Retina (tissue), 1 donor: ENCODE measurements around the gene PACC1.
"Not testable (repeated sequence)": the region's sequence is repeated elsewhere in the genome, so short reads cannot be mapped to it uniquely, and the experiment has no call there.

Experiments used
- DNase-seq: peaks from one replicate; pipeline ENCODE4 v3.0.0-alpha.2; 2016

PACC1 gene

DNA sequence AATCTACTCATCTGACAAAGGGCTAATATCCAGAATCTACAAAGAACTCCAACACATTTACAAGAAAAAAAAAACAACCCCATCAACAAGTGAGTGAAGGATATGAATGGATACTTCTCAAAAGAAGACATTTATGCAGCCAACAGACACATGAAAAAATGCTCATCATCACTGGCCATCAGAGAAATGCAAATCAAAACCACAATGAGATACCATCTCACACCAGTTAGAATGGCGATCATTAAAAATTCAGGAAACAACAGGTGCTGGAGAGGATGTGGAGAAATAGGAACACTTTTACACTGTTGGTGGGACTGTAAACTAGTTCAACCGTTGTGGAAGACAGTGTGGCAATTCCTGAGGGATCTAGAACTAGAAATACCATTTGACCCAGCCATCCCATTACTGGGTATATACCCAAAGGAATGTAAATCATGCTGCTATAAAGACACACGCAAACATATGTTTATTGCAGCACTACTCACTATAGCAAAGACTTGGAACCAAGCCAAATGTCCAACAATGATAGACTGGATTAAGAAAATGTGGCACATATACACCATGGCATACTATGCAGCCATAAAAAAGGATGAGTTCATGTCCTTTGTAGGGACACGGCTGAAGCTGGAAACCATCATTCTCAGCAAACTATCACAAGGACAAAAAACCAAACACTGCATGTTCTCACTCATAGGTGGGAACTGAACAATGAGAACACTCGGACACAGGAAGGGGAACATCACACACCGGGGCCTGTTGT lies 18.8 kb downstream of the PACC1 start:
- DNase-seq, result not testable (repeated sequence)

DNA sequence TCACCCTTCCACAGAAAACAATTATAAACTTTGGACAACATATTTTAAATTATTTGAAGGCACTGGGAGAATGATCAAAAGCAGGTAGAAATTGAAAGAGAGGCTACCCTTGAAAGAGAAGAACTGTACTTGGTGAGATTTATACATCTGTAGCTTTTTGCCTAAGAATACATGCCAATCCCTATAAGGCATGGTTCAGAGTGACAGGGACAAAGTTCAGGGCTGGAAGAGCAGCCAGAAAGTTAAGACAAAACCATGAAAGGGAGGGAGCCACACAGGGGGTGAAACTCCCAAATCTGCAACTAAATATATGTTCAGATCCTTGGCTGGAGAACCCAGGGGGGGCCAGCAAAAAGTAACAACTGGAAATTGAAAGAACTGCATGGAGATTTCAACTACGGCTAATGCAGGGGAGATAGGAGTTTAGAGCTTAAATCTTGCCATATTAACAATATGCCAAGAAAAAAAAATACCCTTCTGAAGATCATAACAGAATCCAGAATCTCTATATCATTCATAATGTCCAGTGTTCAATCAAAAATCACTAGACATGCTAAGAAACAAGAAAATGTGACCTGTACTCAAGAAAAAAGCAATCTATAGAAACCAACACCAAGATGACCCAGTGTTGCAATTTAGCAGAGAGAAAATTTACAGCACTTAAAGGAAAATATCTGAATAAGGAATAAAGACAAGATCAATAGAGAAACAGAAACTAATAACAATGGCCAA lies 25.5 kb downstream of the PACC1 start:
- no peak for DNase-seq

DNA sequence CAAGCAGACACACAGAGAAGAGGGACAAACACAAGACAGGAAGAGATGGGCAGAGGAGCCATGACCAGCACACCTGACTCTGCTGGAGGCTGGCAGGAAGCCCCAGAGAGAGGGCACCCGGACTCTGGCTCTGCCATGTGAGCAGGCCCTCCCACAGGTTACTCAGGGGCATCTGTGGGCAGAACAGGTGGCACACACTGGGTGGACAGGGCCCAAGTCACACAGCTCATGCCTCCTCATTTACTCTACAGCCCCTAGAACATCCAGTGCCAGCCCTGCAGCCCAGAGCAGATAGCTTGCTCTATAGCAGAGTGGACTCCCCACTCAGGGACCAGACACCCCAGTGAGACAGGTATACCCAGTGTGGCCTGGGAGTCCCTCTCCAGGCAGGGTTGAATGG lies 28.7 kb downstream of the PACC1 start:
- DNase-seq, result no peak

DNA sequence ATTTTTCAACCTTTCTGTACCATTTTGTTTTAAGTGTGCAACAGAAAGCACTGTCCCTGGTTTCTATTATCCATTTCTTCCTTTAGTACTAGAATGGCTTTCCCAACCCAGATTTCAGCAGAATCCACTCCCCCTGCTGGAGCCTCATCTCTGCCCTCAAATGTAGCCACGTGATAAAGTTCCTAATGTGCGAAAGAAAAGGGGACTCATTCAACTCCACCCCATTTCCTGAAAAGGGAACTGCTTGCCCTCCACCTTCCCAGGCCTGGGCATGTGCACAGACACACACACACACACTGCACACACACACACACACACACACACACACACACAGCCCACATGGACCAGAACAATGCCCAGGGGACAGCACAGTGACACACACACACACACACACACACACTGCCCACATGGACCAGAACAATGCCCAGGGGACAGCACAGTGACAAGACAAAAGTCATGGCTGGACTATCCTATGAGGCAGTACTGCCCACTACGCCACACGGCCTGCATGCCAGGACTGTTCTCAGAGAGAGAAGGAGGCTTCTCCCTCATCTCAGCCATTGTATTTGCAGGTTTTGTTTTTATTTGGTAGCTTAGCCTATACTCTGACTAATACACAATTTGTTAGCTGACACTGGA lies 33.2 kb downstream of the PACC1 start:
- no peak for DNase-seq

DNA sequence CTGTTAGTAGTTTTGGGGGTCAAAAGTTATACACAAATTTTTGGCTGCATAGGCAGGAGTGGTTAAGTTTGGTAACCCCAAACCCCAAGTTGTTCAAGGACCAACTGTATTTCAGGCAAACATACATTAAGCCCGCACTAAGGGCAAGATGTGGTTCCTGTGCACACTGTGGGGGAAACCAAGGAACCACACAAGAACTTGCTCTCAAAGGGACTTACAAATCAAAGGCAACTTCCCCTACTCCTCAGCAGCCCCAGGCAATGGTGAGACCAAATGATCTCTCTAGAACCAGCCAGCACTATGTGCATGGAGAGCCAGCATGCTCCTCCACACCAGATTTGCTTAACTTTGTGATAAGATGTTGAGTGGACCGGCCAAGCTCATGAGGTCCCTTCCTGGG lies 35.3 kb downstream of the PACC1 start:
- DNase-seq, result no peak

DNA sequence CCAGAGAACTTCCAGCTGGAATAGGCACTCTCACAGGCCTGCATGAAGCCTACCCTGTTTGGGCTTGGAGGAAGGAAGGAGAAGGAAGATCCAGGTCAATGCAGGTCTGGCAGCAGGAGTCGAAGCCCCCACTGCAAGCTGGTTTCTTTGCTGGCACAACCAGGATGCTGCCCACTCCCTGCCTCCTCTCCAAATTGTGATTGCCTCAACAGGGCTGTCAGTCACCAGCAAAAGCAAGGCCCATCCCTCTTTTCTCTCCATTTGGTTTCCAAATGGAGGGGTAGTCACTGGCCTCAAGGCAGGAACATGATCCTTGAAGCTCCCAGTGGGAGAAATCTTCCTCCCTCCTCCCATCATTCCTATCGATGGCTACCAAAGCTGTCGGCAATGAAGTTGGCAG lies 37.0 kb downstream of the PACC1 start:
- DNase-seq, result no peak

DNA sequence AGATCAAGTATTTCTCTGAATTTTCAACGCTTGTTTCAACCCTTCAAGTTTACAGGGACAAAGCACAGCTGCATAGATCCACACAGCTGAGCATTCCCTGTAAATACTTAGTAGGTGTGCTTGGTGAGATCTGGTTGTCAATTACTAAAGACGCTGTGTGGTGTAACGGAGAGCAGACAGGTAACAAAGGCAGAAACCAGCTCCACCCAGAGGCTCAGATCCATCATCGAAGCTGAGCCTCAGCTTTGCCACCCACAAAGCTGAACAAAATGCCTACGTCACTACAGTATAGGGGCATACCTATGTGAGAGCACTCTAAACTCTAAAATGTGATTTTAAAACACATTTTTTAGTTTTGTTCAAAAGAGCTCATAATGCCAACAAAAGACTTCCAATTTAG lies 38.7 kb downstream of the PACC1 start:
- DNase-seq, result no peak

DNA sequence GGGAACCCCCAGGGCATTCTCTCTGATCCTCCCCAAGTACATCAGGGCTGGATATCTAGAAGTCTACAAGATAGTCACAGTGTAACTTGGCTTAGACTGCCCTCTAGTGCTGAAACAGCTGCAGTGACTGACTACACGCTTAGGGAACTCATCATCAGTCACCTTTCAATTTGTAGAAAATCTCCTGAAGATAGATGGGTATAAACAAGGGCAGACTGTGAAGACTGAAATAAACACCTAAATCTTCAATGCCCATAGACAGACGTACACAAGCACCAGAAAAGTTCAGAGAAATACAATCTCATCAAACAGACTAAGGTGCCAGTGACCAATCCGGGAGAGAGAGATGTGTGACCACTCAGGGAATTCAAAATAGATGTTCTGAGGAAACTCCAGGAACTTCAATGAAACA lies 46.6 kb downstream of the PACC1 start:
- peak; percentile 15 for DNase-seq

DNA sequence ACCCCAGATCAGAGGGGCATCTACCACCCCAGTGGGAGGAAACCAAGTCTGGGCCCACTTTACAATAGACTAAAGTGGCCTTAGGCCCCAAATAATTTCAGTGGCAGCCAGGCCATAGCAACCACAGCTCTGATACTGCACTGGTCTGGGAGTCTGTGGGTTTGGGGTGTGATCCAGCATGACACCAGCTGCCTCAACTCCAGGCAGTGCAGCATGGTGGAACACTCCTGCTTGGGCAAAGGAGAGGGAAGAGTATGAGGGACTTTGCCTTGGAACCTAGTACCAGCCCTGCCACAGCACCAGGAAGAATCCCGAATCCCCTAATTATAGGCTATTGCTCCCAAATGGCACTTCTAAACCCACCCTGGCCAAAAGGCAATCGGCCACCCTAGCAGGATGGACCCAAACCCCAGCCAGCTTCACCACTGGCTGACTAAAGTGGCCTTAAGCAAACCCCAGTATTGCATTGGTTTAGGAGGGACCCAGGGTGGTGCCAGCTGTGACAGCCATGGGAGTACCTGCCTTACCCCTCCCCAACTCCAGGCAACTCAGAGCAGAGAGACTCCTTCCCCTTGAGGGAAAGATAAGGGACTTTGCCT lies 47.1 kb downstream of the PACC1 start:
- DNase-seq, result no peak

DNA sequence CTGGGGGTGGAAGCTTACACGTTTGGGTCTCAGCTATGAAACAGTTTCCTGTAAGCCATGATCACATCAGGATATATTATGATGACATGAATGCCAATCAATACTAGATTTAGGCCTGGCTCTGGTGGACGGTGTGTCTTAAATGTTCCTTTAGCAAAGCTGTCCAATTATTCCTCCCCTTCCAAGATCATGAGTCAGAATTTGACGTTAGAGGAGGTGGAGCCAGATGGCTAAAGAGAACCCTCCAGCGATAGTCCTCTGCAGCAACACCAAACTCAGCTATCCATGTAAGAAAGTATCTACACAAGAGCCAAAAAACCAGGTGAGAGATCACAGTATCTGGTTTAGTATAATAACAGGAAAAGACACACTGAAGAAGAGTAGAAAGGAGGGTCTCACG lies 47.8 kb downstream of the PACC1 start:
- no peak for DNase-seq

DNA sequence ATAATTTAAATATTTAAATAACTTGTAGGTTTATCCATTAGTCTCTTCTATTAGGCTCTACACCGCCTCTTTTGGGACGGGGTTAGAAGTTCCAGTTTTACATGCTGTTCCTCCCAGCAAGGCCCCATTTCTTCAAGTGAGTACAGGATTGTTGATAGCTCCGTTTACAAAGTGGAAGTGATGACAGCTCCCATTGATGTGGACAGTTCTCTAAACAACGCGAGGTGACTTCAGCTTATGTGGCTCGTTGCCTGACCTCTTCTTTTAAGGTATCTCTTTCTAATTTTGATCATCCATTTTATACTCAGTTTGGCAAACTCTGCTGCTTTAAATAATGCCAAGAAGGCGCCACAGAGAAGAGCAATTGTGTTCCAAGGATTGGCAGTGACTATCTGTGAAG lies 49.7 kb downstream of the PACC1 start:
- no peak for DNase-seq

DNA sequence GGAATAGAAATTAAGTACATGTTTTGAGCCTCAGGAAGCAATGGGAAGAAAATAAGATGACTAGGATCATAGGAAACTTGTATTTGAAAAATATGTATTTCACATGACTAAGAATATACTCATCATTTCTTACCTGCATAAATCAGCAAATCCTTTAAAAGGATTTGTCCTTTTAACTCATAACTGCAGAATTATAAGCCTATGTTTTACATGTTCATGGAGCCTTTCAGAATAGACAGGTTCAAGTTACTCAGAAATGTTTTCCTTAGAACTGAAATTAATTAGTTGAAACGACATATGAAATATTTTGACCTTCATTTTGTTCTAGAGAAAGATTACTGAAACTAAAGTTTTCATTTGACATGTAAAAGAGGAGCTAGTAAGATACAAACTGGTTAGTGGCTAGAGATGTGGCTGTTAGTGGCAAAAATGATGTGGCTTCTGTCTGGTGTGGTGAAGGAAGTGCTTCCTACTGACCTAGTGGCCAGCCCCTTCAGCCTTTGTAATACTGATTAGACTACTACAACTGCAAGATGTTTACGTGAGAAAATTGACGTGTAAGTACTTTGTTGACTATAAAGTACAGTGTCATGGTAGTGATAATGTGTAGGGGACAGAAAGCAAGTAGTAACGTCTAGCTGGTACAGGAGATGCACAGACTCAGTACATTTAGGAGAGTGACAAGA lies 54.7 kb downstream of the PACC1 start:
- DNase-seq, result no peak

DNA sequence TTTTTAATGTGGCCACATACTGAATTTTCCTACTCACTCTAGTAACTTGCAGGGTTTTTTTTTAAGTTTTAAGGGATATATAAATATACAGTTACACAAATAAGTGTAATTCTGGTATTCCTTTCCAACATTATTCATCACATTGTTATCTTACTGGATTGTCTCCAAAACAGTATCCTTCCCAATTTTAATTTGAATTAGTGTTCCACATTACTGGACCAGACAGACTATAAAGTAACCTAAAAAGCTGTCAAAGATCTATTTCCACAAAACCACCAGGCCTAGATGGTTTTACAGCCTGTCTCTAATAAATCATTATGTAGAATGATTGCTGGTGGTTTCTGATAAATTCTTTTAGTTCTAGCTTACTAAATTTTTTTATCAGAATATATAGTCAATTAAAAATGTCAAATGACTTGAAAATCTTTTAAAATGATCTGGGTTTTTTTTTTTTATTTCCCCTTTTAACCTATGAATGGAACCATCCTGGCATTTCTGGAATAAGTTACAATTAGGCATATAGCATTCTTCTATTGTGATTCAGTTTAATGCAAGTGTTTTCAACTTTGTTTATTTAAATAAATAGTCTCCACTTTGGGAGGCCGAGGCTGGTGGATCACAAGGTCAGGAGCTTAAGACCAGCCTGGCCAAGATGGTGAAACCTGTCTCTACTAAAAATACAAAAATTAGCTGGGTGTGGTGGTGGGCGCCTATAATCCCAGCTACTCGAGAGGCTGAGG lies 59.3 kb downstream of the PACC1 start:
- DNase-seq, result no peak

DNA sequence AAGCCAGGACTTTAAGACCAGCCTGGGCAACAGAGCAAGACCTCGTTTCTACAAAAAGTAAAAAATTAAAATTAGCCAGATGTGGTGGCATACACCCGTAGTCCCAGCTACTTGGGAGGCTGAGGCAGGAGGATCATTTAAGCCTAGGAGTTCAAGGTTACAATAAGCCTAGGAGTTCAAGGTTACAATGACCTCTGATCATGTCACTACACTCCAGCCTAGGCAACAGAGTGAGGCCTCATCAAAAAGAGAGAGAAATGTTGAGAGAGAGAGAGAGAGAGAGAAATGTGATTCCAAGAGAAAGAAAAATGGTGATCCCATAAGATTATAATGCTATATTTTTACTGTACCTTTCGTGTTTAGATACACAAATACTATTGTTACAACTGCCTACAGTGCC lies 60.2 kb downstream of the PACC1 start:
- DNase-seq, result no peak

DNA sequence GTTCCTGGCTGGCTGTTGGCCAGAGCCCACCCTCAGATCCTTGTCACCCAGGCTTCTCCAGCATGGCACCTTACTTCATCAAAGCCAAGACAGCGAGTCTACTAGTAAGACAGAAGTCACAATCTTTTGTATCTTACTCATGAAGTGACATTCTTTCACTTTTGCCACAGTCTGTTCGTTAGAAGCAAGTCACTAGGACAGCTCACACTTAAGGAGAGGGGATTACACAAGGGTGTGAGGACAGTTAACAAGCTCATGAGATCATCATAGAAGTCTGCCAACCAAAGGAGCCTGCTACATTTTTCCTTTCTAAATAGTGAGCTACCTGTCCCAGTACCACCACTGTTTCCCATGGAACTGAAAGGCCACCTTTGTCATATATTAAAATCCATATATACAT lies 61.5 kb downstream of the PACC1 start:
- DNase-seq, result no peak

DNA sequence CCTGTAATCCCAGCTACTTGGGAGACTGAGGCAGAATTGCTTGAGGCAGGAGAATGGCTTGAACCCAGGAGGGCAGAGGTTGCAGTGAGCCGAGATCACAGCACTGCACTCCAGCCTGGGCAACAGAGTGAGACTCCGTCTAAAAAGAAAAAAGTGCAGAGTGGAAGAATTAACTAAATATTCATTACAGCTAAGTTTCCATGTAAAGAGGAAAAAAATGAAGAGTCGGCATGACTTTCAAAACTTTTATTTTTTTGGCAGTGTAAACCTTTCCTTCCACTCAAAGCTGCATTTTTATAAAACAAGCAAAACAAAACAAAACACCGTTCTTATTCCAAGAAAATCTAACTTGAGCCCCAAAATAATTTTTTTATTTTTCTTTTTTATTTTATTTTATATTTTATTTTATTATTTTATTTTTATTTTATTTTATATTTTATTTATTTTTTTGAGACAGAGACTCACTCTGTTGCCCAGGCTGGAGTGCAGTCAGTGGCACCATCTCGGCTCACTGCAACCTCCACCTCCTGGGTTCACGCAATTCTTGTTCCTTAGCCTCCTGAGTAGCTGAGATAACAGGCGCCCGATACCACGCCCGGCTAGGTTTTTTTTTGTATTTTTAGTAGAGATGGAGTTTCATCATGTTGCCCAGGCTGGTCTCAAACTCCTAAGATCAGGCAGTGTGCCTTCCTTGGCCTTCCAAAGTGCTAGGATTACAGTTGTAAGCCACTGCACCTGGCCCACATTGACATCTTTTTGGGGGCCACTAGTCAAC lies 62.9 kb downstream of the PACC1 start:
- no peak for DNase-seq

DNA sequence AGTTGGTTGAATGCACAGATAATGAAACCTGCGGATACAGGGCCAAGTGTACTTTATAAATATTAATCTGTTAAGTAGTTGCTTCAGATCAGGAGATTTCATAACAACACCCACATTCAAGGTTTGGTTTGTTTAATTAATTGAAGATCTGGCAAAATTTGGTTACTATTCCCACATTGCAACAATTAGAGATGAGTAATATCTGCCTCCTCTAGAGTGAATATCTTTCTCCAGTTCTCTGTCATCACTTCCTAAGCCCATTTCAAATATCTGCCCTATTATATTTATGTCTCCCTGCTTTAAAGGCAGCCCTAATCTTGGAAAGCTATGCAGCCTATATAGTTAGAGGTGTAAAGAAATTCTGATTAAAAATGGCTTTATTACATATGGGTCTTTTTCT lies 68.1 kb downstream of the PACC1 start:
- no peak for DNase-seq

DNA sequence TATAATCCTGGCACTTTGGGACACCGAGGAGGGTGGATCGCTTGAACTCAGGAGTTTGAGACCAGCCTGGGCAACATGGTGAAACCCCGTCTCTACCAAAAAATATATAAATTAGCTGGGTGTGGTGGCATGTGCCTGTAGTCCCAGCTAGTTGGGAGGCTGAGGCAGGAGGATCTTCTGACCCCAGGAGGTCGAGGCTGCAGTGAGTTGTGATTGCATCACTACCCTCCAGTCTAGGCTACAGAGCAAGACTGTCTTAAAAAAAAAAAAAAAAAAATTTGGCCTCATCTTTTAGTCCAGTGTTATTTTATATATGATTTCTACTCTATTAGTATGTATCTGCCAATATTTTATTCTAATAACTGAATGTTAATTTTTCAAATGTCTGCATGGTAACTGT lies 69.8 kb downstream of the PACC1 start:
- DNase-seq, result no peak

DNA sequence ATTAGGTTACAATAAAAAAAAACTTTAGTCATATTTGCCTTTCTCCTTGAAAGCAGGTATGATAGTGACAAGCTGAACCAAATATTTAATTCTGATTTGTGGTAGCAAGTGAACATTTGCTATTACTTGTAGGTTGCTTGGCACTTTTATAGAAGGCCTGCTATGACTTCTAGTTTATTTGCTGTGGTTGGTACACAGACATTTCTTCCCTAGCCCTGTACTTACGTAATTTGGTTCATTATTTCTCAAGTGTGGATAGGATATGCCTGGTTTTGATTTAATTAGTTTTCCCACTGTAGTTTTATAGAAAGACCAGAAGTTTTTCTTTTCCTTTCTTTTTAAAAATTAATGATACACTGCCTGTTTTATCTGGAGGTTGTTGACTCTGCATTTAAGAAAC lies 73.6 kb downstream of the PACC1 start:
- no peak for DNase-seq

DNA sequence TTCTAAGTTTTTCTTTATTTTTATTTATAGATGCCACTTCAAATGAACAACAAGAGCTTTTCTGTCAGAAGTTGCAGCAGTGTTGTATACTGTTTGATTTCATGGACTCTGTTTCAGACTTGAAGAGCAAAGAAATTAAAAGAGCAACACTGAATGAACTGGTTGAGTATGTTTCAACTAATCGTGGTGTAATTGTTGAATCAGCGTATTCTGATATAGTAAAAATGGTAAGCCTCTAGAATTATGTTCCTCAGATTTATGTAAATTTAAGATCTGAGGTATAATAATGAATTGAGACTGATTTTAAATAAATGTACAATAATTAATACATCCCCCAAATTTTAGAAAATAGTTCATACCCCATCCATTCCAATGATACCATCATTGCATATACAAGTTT lies 85.6 kb downstream of the PACC1 start:
- no peak for DNase-seq

DNA sequence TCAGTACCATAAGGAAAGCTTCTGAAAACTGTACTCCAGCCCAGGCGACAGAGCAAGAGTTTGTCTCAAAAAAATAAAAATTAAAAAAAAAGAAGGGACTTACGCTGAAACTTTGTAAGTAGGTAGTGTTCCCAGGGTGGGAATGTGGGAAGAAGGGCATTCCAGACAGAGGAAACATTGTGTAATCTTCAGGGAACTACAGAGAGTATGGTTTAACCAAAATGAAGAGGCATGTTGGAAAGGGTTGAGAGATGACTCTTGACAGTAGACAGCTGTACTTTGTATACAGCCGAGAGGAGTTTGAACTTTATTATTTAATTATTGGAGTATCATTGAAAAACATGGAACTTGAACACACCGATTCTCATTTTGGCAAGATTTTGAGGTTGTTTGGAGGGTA lies 86.4 kb downstream of the PACC1 start:
- DNase-seq, result no peak

DNA sequence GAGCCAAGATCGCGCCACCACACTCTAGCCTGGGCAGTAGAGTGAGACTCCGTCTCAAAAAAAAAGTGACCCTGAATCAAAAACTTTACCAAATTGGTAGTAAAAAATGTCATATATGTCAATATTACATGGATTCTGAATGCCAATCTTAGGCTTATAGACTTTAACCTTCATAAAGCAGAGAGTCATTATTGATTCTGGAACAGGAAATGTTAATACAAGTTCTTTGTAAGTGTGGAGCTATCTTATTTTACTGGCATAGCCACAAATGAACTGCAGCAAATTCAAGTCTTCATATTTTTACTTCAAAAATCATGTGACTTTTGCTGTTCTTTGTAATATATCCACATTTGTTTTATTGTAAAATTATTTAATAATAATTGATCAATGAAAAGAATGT lies 88.1 kb downstream of the PACC1 start:
- DNase-seq, result no peak
